A549 (cell line): ENCODE data around the gene TEX35.

ENCODE experiments used
- CEBPB ChIP-seq, 2 experiments: fragments of >200 bp in 1 of 2; sonication (Bioruptor Twin) in 1 of 2; formaldehyde crosslinking in 1 of 2; IDR thresholded peaks; 2 replicates each; pipeline ENCODE4 v1.6.1; 2012 to 2016
- EP300 ChIP-seq, 2 experiments: fragments of >200 bp; sonication (Bioruptor Twin); formaldehyde crosslinking; IDR thresholded peaks; 2 replicates in 1 of 2; 3 replicates in 1 of 2; pipeline ENCODE4 v1.6.1; 2016 to 2017
- FOSB ChIP-seq: fragments of 250-450 bp; sonication (Bioruptor Pico); IDR thresholded peaks from 2 replicates; pipeline ENCODE4 v1.5.0; 2020; ENCODE audit warnings: mild to moderate bottlenecking, moderate library complexity
- GATA3 ChIP-seq: IDR thresholded peaks from 2 replicates; pipeline ENCODE4 v1.6.1; 2012; ENCODE audit warnings: borderline replicate concordance
- MAFK ChIP-seq: fragments of 450-650 bp; IDR thresholded peaks from 2 replicates; pipeline ENCODE4 v1.6.1; 2014; ENCODE audit not compliant: partially characterized antibody
- RAD21 ChIP-seq, 2 experiments: fragments of >200 bp in 1 of 2; sonication (Bioruptor Twin) in 1 of 2; formaldehyde crosslinking in 1 of 2; IDR thresholded peaks in 1 of 2; conservative IDR thresholded peaks in 1 of 2; 2 replicates in 1 of 2; 3 replicates in 1 of 2; pipeline ENCODE4 v1.6.1; 2012 to 2018; ENCODE audit warnings: inconsistent platforms in 1 of 2
- RFX5 ChIP-seq: fragments of 450-650 bp; IDR thresholded peaks from 2 replicates; pipeline ENCODE4 v1.7.1; 2014; ENCODE audit warnings: antibody characterized with exemption, mild to moderate bottlenecking, moderate library complexity
- SMC3 ChIP-seq: fragments of >200 bp; sonication (Bioruptor Twin); formaldehyde crosslinking; IDR thresholded peaks from 3 replicates; pipeline ENCODE4 v1.6.1; 2018; ENCODE audit warnings: inconsistent platforms
- TF ChIP-seq, protein P1 (sequence below): IDR thresholded peaks from 2 replicates; pipeline ENCODE4 v1.6.1; 2012
- TF ChIP-seq, protein P2 (sequence below): fragments of 200-600 bp; sonication (generic); IDR thresholded peaks from 2 replicates; pipeline ENCODE4 v1.6.1; 2016; ENCODE audit warnings: antibody characterized with exemption, mild to moderate bottlenecking, moderate library complexity
- TF ChIP-seq, protein P3 (sequence below): fragments of 450-650 bp; IDR thresholded peaks from 2 replicates; pipeline ENCODE4 v1.6.1; 2014; ENCODE audit warnings: antibody characterized with exemption
- TF ChIP-seq, protein P4 (sequence below): fragments of >200 bp; sonication (Bioruptor Twin); formaldehyde crosslinking; IDR thresholded peaks from 3 replicates; pipeline ENCODE4 v1.5.1; 2016

DNA sequence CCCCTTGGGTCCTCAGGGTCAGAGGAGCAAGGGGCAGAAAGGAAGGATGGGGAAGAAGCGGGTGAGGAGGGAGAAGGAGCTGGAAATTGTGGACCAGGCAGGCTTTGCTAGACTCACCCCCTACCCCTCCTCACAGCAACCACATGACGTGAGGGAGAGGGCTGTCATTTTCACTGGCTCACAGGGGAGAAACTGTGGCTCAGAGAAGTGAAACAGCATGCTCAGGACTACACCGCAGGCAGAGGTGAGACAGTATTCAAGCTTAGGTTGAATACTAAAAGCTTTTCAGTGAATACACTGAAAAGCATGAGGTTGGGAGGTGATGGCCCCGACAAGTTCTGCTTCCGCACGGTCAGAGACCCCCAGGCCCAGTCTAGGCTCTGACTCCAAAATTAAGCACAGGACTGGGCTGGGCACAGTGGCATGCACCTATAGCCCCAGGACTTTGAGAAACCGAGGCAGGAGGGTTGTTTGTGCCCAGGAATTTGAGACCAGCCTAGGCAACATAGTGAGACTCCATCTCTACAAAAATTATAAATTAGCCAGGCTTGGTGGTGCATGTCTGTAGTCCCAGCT lies 14.9 kb upstream of the TEX35 start:
- TF ChIP-seq SMC3 (no peak), RFX5 (no peak), FOSB (CRISPR knock-in tag) (no peak), EP300 (IDR thresholded peaks at IDR 0.05) (no peak), MAFK (no peak), RAD21 (conservative IDR thresholded peaks at IDR 0.05 in 1 of 2, IDR thresholded peaks at IDR 0.05 in 1 of 2) (no peak), GATA3 (no peak), CEBPB (IDR thresholded peaks at IDR 0.05) (no peak)
- TF ChIP-seq, protein P1, sequence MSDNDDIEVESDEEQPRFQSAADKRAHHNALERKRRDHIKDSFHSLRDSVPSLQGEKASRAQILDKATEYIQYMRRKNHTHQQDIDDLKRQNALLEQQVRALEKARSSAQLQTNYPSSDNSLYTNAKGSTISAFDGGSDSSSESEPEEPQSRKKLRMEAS: no peak
- TF ChIP-seq, protein P2, sequence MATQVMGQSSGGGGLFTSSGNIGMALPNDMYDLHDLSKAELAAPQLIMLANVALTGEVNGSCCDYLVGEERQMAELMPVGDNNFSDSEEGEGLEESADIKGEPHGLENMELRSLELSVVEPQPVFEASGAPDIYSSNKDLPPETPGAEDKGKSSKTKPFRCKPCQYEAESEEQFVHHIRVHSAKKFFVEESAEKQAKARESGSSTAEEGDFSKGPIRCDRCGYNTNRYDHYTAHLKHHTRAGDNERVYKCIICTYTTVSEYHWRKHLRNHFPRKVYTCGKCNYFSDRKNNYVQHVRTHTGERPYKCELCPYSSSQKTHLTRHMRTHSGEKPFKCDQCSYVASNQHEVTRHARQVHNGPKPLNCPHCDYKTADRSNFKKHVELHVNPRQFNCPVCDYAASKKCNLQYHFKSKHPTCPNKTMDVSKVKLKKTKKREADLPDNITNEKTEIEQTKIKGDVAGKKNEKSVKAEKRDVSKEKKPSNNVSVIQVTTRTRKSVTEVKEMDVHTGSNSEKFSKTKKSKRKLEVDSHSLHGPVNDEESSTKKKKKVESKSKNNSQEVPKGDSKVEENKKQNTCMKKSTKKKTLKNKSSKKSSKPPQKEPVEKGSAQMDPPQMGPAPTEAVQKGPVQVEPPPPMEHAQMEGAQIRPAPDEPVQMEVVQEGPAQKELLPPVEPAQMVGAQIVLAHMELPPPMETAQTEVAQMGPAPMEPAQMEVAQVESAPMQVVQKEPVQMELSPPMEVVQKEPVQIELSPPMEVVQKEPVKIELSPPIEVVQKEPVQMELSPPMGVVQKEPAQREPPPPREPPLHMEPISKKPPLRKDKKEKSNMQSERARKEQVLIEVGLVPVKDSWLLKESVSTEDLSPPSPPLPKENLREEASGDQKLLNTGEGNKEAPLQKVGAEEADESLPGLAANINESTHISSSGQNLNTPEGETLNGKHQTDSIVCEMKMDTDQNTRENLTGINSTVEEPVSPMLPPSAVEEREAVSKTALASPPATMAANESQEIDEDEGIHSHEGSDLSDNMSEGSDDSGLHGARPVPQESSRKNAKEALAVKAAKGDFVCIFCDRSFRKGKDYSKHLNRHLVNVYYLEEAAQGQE: no peak
- TF ChIP-seq, protein P3, sequence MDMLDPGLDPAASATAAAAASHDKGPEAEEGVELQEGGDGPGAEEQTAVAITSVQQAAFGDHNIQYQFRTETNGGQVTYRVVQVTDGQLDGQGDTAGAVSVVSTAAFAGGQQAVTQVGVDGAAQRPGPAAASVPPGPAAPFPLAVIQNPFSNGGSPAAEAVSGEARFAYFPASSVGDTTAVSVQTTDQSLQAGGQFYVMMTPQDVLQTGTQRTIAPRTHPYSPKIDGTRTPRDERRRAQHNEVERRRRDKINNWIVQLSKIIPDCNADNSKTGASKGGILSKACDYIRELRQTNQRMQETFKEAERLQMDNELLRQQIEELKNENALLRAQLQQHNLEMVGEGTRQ: no peak
- TF ChIP-seq, protein P4, sequence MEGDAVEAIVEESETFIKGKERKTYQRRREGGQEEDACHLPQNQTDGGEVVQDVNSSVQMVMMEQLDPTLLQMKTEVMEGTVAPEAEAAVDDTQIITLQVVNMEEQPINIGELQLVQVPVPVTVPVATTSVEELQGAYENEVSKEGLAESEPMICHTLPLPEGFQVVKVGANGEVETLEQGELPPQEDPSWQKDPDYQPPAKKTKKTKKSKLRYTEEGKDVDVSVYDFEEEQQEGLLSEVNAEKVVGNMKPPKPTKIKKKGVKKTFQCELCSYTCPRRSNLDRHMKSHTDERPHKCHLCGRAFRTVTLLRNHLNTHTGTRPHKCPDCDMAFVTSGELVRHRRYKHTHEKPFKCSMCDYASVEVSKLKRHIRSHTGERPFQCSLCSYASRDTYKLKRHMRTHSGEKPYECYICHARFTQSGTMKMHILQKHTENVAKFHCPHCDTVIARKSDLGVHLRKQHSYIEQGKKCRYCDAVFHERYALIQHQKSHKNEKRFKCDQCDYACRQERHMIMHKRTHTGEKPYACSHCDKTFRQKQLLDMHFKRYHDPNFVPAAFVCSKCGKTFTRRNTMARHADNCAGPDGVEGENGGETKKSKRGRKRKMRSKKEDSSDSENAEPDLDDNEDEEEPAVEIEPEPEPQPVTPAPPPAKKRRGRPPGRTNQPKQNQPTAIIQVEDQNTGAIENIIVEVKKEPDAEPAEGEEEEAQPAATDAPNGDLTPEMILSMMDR: no peak
